ENCODE results near the gene LGALS4.

Gene LGALS4

GRCh38 chr19:38819231-38819920, 6.6 kb upstream of the LGALS4 start:
- H2BK5ac ChIP-seq (ENCODE audit: low read length): no peak overlapping the region

GRCh38 chr19:38817081-38817480, 4.3 kb upstream of the LGALS4 start:
- no CpG with 5 or more reads among the region's 15 CpGs for WGBS, 2 donors (ENCODE audit: extremely low coverage in 2 of 2, insufficient read length in 2 of 2, insufficient replicate concordance in 1 of 2)
- H3K27ac ChIP-seq (replicated peaks; ENCODE audit: low read length): no peak overlapping the region
- DNase-seq (ENCODE audit: low spot score): no peak

More at GRCh38 chr19:38819231-38819920, 6.6 kb upstream of the LGALS4 start:
- no peak overlapping the region for H3K9ac ChIP-seq (ENCODE audit: low read depth, low read length, poor library complexity)
- H3K36me3 ChIP-seq (replicated peaks in 1 of 2; ENCODE audit: control insufficient read depth in 2 of 2, insufficient read depth in 2 of 2, low read length in 2 of 2): peaks cover 25 to 37% of the 10 kb centered on the region in 2 donors
- no peak overlapping the region for H2AK5ac ChIP-seq (ENCODE audit: low read depth, low read length)
- no peak overlapping the region for H3K4ac ChIP-seq (ENCODE audit: low read length)
- H3K14ac ChIP-seq (ENCODE audit: low read length): no peak overlapping the region
- H3K4me2 ChIP-seq (ENCODE audit: insufficient read depth, low read length, poor library complexity, severe bottlenecking): no peak overlapping the region
- H3K23ac ChIP-seq (ENCODE audit: low read depth, low read length, poor library complexity): no peak overlapping the region
- H3K79me1 ChIP-seq (ENCODE audit: low read depth, low read length): no peaks in the 10 kb centered on the region
- no peak overlapping the region for H2BK120ac ChIP-seq (ENCODE audit: low read depth, low read length)
- H4K8ac ChIP-seq (ENCODE audit: low read depth, low read length): no peak overlapping the region
- no peaks in the 10 kb centered on the region for H3K4me1 ChIP-seq (ENCODE audit: control insufficient read depth in 2 of 2, insufficient read depth in 1 of 2, low read depth in 1 of 2, low read length in 2 of 2)
- WGBS, 2 donors (ENCODE audit: extremely low coverage in 2 of 2, insufficient read length in 2 of 2, insufficient replicate concordance in 1 of 2): no CpG with 5 or more reads among the region's 13 CpGs
- peaks cover 0 to 3% of the 10 kb centered on the region in 2 donors for H3K9me3 ChIP-seq (replicated peaks in 1 of 2; ENCODE audit: control insufficient read depth in 2 of 2, insufficient read depth in 1 of 2, low read depth in 1 of 2, low read length in 2 of 2)
- no peak overlapping the region for H3K27ac ChIP-seq (replicated peaks; ENCODE audit: low read length)
- H4K91ac ChIP-seq (ENCODE audit: low read depth, low read length, poor library complexity): no peak overlapping the region
- H3K27me3 ChIP-seq (ENCODE audit: control insufficient read depth in 3 of 3, insufficient read depth in 3 of 3, low read depth in 1 of 3, low read length in 3 of 3): no peaks in the 10 kb centered on the region
- no peak overlapping the region for H3K4me3 ChIP-seq (ENCODE audit: low read length in 2 of 2)
- no peak overlapping the region for H2AFZ ChIP-seq (ENCODE audit: low read length)
- H2BK12ac ChIP-seq (ENCODE audit: low read length): no peak overlapping the region
- no peak overlapping the region for H2BK15ac ChIP-seq (ENCODE audit: low read length)
- no peak overlapping the region for H3K18ac ChIP-seq (ENCODE audit: low read length)
- no peak for DNase-seq (ENCODE audit: low spot score)

GRCh38 chr19:38816131-38816750, 3.5 kb upstream of the LGALS4 start:
- H2BK5ac ChIP-seq (ENCODE audit: low read length): peak overlapping the region; percentile 75
- H3K23ac ChIP-seq (ENCODE audit: low read depth, low read length, poor library complexity): peak overlapping the region; percentile 31
- H3K27ac ChIP-seq (replicated peaks; ENCODE audit: low read length): no peak overlapping the region
- H3K9me3 ChIP-seq (replicated peaks in 1 of 2; ENCODE audit: control insufficient read depth in 2 of 2, insufficient read depth in 1 of 2, low read depth in 1 of 2, low read length in 2 of 2): peaks cover 0 to 3% of the 10 kb centered on the region in 2 donors
- no peak overlapping the region for H3K4me3 ChIP-seq (ENCODE audit: low read length in 2 of 2)
- no peak overlapping the region for H3K9ac ChIP-seq (ENCODE audit: low read depth, low read length, poor library complexity)
- no peak overlapping the region for H4K8ac ChIP-seq (ENCODE audit: low read depth, low read length)
- H3K4ac ChIP-seq (ENCODE audit: low read length): no peak overlapping the region
- DNase-seq (ENCODE audit: low spot score): no peak
- no peak overlapping the region for H2BK12ac ChIP-seq (ENCODE audit: low read length)
- H3K14ac ChIP-seq (ENCODE audit: low read length): no peak overlapping the region
- H2BK120ac ChIP-seq (ENCODE audit: low read depth, low read length): no peak overlapping the region
- H2BK15ac ChIP-seq (ENCODE audit: low read length): no peak overlapping the region
- no peaks in the 10 kb centered on the region for H3K4me1 ChIP-seq (ENCODE audit: control insufficient read depth in 2 of 2, insufficient read depth in 1 of 2, low read depth in 1 of 2, low read length in 2 of 2)
- H2AFZ ChIP-seq (ENCODE audit: low read length): no peak overlapping the region
- no peak overlapping the region for H2AK5ac ChIP-seq (ENCODE audit: low read depth, low read length)
- H3K36me3 ChIP-seq (replicated peaks in 1 of 2; ENCODE audit: control insufficient read depth in 2 of 2, insufficient read depth in 2 of 2, low read length in 2 of 2): peaks cover 23 to 31% of the 10 kb centered on the region in 2 donors
- H3K79me1 ChIP-seq (ENCODE audit: low read depth, low read length): no peaks in the 10 kb centered on the region
- H3K27me3 ChIP-seq (ENCODE audit: control insufficient read depth in 3 of 3, insufficient read depth in 3 of 3, low read depth in 1 of 3, low read length in 3 of 3): no peaks in the 10 kb centered on the region
- no peak overlapping the region for H4K91ac ChIP-seq (ENCODE audit: low read depth, low read length, poor library complexity)
- H3K4me2 ChIP-seq (ENCODE audit: insufficient read depth, low read length, poor library complexity, severe bottlenecking): no peak overlapping the region
- no peak overlapping the region for H3K18ac ChIP-seq (ENCODE audit: low read length)
- WGBS, 2 donors (ENCODE audit: extremely low coverage in 2 of 2, insufficient read length in 2 of 2, insufficient replicate concordance in 1 of 2): no CpG with 5 or more reads among the region's 18 CpGs

More at GRCh38 chr19:38817081-38817480, 4.3 kb upstream of the LGALS4 start:
- Histone ChIP-seq H3K9ac (ENCODE audit: low read depth, low read length, poor library complexity) (peak overlapping the region; percentile 60), H2BK120ac (ENCODE audit: low read depth, low read length) (no peak overlapping the region), H3K4me3 (ENCODE audit: low read length in 2 of 2) (no peak overlapping the region), H2BK5ac (ENCODE audit: low read length) (peak overlapping the region; percentile 13), H2AFZ (ENCODE audit: low read length) (no peak overlapping the region), H3K27me3 (ENCODE audit: control insufficient read depth in 3 of 3, insufficient read depth in 3 of 3, low read depth in 1 of 3, low read length in 3 of 3) (no peaks in the 10 kb centered on the region), H3K4me1 (ENCODE audit: control insufficient read depth in 2 of 2, insufficient read depth in 1 of 2, low read depth in 1 of 2, low read length in 2 of 2) (no peaks in the 10 kb centered on the region), H2BK12ac (ENCODE audit: low read length) (no peak overlapping the region), H3K4me2 (ENCODE audit: insufficient read depth, low read length, poor library complexity, severe bottlenecking) (no peak overlapping the region), H4K91ac (ENCODE audit: low read depth, low read length, poor library complexity) (no peak overlapping the region), H3K36me3 (replicated peaks in 1 of 2; ENCODE audit: control insufficient read depth in 2 of 2, insufficient read depth in 2 of 2, low read length in 2 of 2) (peaks cover 23 to 31% of the 10 kb centered on the region in 2 donors), H3K9me3 (replicated peaks in 1 of 2; ENCODE audit: control insufficient read depth in 2 of 2, insufficient read depth in 1 of 2, low read depth in 1 of 2, low read length in 2 of 2) (peaks cover 0 to 3% of the 10 kb centered on the region in 2 donors), H2AK5ac (ENCODE audit: low read depth, low read length) (no peak overlapping the region), H3K18ac (ENCODE audit: low read length) (no peak overlapping the region), H4K8ac (ENCODE audit: low read depth, low read length) (no peak overlapping the region), H3K79me1 (ENCODE audit: low read depth, low read length) (no peaks in the 10 kb centered on the region), H2BK15ac (ENCODE audit: low read length) (no peak overlapping the region), H3K23ac (ENCODE audit: low read depth, low read length, poor library complexity) (no peak overlapping the region), H3K4ac (ENCODE audit: low read length) (no peak overlapping the region), H3K14ac (ENCODE audit: low read length) (no peak overlapping the region)
